Measurements from ENCODE around the gene MMP24. TPM values are rescaled to one million over a fixed set of nuclear protein-coding genes. Genes with fewer than 3 reads are reported as not detected.

MMP24 gene
- total RNA-seq, 1 donor from 2014 or later, result 15.6 TPM

DNA sequence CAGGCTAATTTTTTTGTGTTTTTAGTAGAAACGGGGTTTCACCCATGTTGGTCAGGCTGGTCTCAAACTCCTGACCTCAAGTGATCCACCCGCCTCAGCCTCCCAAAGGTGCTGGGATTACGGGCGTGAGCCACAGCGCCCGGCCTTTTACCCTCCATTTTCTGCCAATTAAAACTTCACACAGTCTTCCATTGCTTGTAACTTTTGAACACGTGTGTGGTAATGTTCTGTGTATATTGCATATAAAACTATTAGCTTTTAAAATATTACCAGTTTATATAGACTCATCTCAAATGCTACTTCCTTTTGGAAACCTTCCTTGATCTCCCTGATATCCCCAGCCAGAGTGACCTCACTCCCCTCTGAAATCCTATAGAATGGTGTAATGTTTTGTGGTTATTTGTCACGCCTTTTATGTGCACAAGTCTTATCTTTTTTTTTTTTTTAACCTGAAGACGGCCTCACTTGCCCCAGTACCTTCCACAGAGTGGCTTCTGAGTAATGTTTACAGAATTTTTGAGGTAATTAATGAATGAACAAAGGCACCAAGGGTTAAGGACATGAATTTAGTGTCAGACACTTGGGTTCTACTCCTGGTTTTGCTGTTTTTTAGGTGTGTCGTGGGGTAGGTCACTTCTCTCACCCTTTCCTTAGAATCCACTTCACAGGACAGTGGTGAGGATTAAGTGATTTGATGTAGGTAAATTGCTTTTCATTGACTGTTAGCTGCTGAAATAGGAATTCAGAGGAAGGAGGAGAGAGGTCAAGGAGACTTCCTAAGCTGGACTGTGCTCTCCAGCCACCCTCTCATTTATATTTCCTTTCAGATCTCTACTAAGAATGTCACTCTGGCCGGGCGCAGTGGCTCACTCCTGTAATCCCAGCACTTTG, 11.2 kb upstream of the MMP24 start:
- H3K4me2 ChIP-seq (ENCODE audit: low read length), result peak overlapping the region; percentile 51
- Mint-ChIP-seq H3K27me3 (ENCODE audit: low read depth, unreplicated experiment) (no peaks in the 10 kb centered on the region), H3K27ac (ENCODE audit: unreplicated experiment) (peak overlapping the region; percentile 93), H3K4me1 (ENCODE audit: low read depth, unreplicated experiment) (peaks cover 20% of the 10 kb centered on the region), H3K9me3 (ENCODE audit: unreplicated experiment) (no peaks in the 10 kb centered on the region), H3K4me3 (ENCODE audit: unreplicated experiment) (no peak overlapping the region), H3K36me3 (ENCODE audit: low read depth, unreplicated experiment) (no peaks in the 10 kb centered on the region)
- H3K27ac ChIP-seq (ENCODE audit: low read depth, low read length), result peak overlapping the region; percentile 42
- H3K27me3 ChIP-seq (ENCODE audit: insufficient read depth, low read length), result peaks cover 7% of the 10 kb centered on the region
- peaks cover 7% of the 10 kb centered on the region for H3K4me1 ChIP-seq (ENCODE audit: insufficient read depth, low read length)
- H3K9ac ChIP-seq (ENCODE audit: low read length), result no peak overlapping the region
- no peaks in the 10 kb centered on the region for H3K79me2 ChIP-seq (ENCODE audit: insufficient read depth, low read length)
- H4K20me1 ChIP-seq (ENCODE audit: insufficient read depth, low read length), result no peaks in the 10 kb centered on the region
- FAIRE-seq (peak; percentile 65), DNase-seq (ENCODE audit: low read depth) (peak; percentile 81)
- no peaks in the 10 kb centered on the region for H3K36me3 ChIP-seq (ENCODE audit: insufficient read depth, low read length)
- no peak overlapping the region for H3K4me3 ChIP-seq (ENCODE audit: insufficient read depth, low read depth, low read length)
- TF ChIP-seq, protein P1, sequence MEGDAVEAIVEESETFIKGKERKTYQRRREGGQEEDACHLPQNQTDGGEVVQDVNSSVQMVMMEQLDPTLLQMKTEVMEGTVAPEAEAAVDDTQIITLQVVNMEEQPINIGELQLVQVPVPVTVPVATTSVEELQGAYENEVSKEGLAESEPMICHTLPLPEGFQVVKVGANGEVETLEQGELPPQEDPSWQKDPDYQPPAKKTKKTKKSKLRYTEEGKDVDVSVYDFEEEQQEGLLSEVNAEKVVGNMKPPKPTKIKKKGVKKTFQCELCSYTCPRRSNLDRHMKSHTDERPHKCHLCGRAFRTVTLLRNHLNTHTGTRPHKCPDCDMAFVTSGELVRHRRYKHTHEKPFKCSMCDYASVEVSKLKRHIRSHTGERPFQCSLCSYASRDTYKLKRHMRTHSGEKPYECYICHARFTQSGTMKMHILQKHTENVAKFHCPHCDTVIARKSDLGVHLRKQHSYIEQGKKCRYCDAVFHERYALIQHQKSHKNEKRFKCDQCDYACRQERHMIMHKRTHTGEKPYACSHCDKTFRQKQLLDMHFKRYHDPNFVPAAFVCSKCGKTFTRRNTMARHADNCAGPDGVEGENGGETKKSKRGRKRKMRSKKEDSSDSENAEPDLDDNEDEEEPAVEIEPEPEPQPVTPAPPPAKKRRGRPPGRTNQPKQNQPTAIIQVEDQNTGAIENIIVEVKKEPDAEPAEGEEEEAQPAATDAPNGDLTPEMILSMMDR (IDR thresholded peaks at IDR 0.05; ENCODE audit: insufficient read depth, low read depth, low read length), result no peak
- TF ChIP-seq EZH2 (IDR thresholded peaks at IDR 0.05; ENCODE audit: insufficient read depth, low read length), result no peak
- no peaks in the 10 kb centered on the region for H3K9me3 ChIP-seq (ENCODE audit: insufficient read depth, low read depth, low read length)
- H2AFZ ChIP-seq (ENCODE audit: low read depth, low read length), result no peak overlapping the region

DNA sequence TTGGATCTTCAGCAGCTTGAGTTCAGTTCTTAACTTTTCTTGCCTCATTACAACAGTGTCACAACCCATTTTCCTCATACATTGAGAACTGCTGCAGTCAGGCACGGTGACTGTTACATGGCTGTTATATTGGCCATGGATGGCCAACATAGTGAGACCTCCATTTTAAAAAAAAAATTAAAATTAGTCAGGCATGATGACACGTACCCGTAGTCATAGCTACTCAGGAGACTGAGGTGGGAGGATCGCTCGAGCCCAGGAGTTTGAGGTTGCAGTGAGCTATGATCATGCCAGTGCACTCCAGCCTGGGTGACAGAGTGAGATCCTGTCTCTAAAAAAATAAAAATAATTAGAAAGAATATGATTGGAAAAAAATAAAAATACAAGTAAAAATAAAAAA, 9.9 kb upstream of the MMP24 start:
- FAIRE-seq, result no peak
- Mint-ChIP-seq H3K36me3 (ENCODE audit: low read depth, unreplicated experiment) (peaks cover 2% of the 10 kb centered on the region), H3K9me3 (ENCODE audit: unreplicated experiment) (no peaks in the 10 kb centered on the region), H3K27ac (ENCODE audit: unreplicated experiment) (peak overlapping the region; percentile 89), H3K4me3 (ENCODE audit: unreplicated experiment) (no peak overlapping the region), H3K4me1 (ENCODE audit: low read depth, unreplicated experiment) (peaks cover 20% of the 10 kb centered on the region), H3K27me3 (ENCODE audit: low read depth, unreplicated experiment) (no peaks in the 10 kb centered on the region)
- Histone ChIP-seq H4K20me1 (ENCODE audit: insufficient read depth, low read length) (no peaks in the 10 kb centered on the region), H3K9ac (ENCODE audit: low read length) (no peak overlapping the region), H3K36me3 (ENCODE audit: insufficient read depth, low read length) (no peaks in the 10 kb centered on the region), H3K4me1 (ENCODE audit: insufficient read depth, low read length) (peaks cover 7% of the 10 kb centered on the region), H3K4me3 (ENCODE audit: insufficient read depth, low read depth, low read length) (no peak overlapping the region), H3K4me2 (ENCODE audit: low read length) (no peak overlapping the region), H3K27me3 (ENCODE audit: insufficient read depth, low read length) (peaks cover 7% of the 10 kb centered on the region), H3K9me3 (ENCODE audit: insufficient read depth, low read depth, low read length) (no peaks in the 10 kb centered on the region), H3K27ac (ENCODE audit: low read depth, low read length) (no peak overlapping the region), H2AFZ (ENCODE audit: low read depth, low read length) (no peak overlapping the region), H3K79me2 (ENCODE audit: insufficient read depth, low read length) (no peaks in the 10 kb centered on the region)
- TF ChIP-seq, protein P1 (IDR thresholded peaks at IDR 0.05; ENCODE audit: insufficient read depth, low read depth, low read length), result no peak
- no peak for TF ChIP-seq EZH2 (IDR thresholded peaks at IDR 0.05; ENCODE audit: insufficient read depth, low read length)
- no peak for DNase-seq (ENCODE audit: low read depth)

DNA sequence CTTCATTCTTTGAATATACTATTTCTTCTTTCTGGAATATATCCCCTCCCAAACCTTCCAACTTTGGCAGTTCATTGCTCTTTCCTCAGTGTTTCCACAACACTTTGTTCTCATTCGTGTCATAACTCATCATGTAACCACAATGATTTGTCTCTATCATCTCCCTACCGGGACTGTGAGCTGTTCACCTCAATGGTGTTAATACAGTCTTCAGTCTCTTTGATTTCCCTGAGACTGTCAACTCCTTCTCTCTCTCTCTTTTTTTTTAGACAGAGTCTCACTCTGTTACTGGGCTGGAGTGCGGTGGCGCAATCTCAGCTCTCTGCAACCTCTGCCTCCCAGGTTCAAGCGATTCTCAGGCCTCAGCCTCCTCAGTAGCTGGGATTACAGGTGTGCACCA, 2.5 kb upstream of the MMP24 start:
- Histone ChIP-seq H3K4me2 (ENCODE audit: low read length) (no peak overlapping the region), H4K20me1 (ENCODE audit: insufficient read depth, low read length) (peaks cover 4% of the 10 kb centered on the region), H3K9me3 (ENCODE audit: insufficient read depth, low read depth, low read length) (no peaks in the 10 kb centered on the region), H3K79me2 (ENCODE audit: insufficient read depth, low read length) (no peaks in the 10 kb centered on the region), H3K4me3 (ENCODE audit: insufficient read depth, low read depth, low read length) (no peak overlapping the region), H3K9ac (ENCODE audit: low read length) (no peak overlapping the region), H3K27ac (ENCODE audit: low read depth, low read length) (no peak overlapping the region), H3K27me3 (ENCODE audit: insufficient read depth, low read length) (peaks cover 24% of the 10 kb centered on the region), H3K4me1 (ENCODE audit: insufficient read depth, low read length) (peaks cover 7% of the 10 kb centered on the region), H2AFZ (ENCODE audit: low read depth, low read length) (no peak overlapping the region), H3K36me3 (ENCODE audit: insufficient read depth, low read length) (no peaks in the 10 kb centered on the region)
- DNase-seq (ENCODE audit: low read depth) (no peak), FAIRE-seq (no peak)
- peaks cover 3% of the 10 kb centered on the region for H3K36me3 Mint-ChIP-seq (ENCODE audit: low read depth, unreplicated experiment)
- no peak overlapping the region for H3K4me3 Mint-ChIP-seq (ENCODE audit: unreplicated experiment)
- peaks cover 4% of the 10 kb centered on the region for H3K9me3 Mint-ChIP-seq (ENCODE audit: unreplicated experiment)
- H3K4me1 Mint-ChIP-seq (ENCODE audit: low read depth, unreplicated experiment), result peaks cover 7% of the 10 kb centered on the region
- TF ChIP-seq EZH2 (IDR thresholded peaks at IDR 0.05; ENCODE audit: insufficient read depth, low read length), result no peak
- TF ChIP-seq, protein P1 (IDR thresholded peaks at IDR 0.05; ENCODE audit: insufficient read depth, low read depth, low read length), result no peak
- H3K27ac Mint-ChIP-seq (ENCODE audit: unreplicated experiment), result no peak overlapping the region
- peaks cover 24% of the 10 kb centered on the region for H3K27me3 Mint-ChIP-seq (ENCODE audit: low read depth, unreplicated experiment)
